OCI-LY1 (cell line): ENCODE results near the gene CALML5.

ENCODE experiments used
- EZH2 ChIP-seq: fragments of 200-600 bp; sonication (generic), shearing (Covaris generic); IDR thresholded peaks from 2 replicates; pipeline ENCODE4 v1.8.0; 2017; ENCODE audit warnings: borderline replicate concordance, mixed run types, mild to moderate bottlenecking, antibody characterized with exemption, low read length, moderate library complexity, mixed read lengths
- TF ChIP-seq, protein P1 (sequence below): fragments of 200-600 bp; sonication (generic), shearing (Covaris generic); IDR thresholded peaks from 2 replicates; pipeline ENCODE4 v1.5.1; 2017; ENCODE audit warnings: mild to moderate bottlenecking, antibody characterized with exemption, low read length, moderate library complexity, mixed read lengths

DNA sequence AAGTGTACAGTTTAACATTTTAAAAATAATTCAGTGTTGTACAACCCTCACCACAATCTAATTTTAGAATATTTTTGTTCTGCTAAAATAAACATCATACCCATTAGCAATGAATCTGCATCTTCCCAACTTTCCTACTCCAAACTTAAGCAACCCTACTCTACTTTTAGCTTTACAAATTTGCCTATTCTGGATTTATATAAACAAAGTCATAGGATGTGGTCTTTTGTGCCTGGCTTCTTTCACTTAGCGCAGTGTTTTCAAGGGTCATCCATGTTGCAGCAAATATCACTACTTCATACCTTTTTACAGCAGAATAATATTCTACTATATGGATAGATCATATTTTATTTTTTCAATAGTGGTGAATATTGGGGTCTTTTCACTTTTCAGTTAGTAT lies 44.3 kb upstream of the CALML5 start:
- TF ChIP-seq, protein P1, sequence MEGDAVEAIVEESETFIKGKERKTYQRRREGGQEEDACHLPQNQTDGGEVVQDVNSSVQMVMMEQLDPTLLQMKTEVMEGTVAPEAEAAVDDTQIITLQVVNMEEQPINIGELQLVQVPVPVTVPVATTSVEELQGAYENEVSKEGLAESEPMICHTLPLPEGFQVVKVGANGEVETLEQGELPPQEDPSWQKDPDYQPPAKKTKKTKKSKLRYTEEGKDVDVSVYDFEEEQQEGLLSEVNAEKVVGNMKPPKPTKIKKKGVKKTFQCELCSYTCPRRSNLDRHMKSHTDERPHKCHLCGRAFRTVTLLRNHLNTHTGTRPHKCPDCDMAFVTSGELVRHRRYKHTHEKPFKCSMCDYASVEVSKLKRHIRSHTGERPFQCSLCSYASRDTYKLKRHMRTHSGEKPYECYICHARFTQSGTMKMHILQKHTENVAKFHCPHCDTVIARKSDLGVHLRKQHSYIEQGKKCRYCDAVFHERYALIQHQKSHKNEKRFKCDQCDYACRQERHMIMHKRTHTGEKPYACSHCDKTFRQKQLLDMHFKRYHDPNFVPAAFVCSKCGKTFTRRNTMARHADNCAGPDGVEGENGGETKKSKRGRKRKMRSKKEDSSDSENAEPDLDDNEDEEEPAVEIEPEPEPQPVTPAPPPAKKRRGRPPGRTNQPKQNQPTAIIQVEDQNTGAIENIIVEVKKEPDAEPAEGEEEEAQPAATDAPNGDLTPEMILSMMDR: no peak
- no peak for TF ChIP-seq EZH2
